ENCODE measurements around the gene DNAJC18.
"Not testable (repeated sequence)": the region's sequence is repeated elsewhere in the genome, so short reads cannot be mapped to it uniquely, and the experiment has no call there.

DNAJC18 gene

GRCh38 chr5:139410993-139411828 is 28.1 kb downstream of the DNAJC18 start:
- no peaks in the 10 kb centered on the region for H3K27me3 ChIP-seq (ENCODE audit: low read depth)
- peaks cover 14% of the 10 kb centered on the region for H3K4me1 ChIP-seq
- no peaks in the 10 kb centered on the region for H3K9me3 ChIP-seq
- DNase-seq (ENCODE audit: low spot score in 2 of 2) = no peak
- H3K36me3 ChIP-seq (replicated peaks) = no peaks in the 10 kb centered on the region; the same call in 1 of the 2 replicates
- H3K4me3 ChIP-seq = no peak overlapping the region
- in situ Hi-C loops (cut with MboI; ENCODE audit: low sequenced_read_pairs) = no loop called here

- H3K4me3 ChIP-seq = no peak overlapping the region
- DNase-seq (ENCODE audit: low spot score in 2 of 2) = no peak
- no peaks in the 10 kb centered on the region for H3K9me3 ChIP-seq
- H3K27me3 ChIP-seq (ENCODE audit: low read depth) = no peaks in the 10 kb centered on the region
- peaks cover 11% of the 10 kb centered on the region for H3K4me1 ChIP-seq
- in situ Hi-C loops (cut with MboI; ENCODE audit: low sequenced_read_pairs) = no loop called here
- no peaks in the 10 kb centered on the region for H3K36me3 ChIP-seq (replicated peaks)
Measured at GRCh38 chr5:139410121-139410992, 29.0 kb downstream of the DNAJC18 start.

GRCh38 chr5:139409116-139409515 is 30.2 kb downstream of the DNAJC18 start:
- H3K9me3 ChIP-seq; H3K36me3 ChIP-seq (replicated peaks); in situ Hi-C loops (cut with MboI; ENCODE audit: low sequenced_read_pairs); H3K4me3 ChIP-seq; DNase-seq (ENCODE audit: low spot score in 2 of 2); H3K27me3 ChIP-seq (ENCODE audit: low read depth); H3K4me1 ChIP-seq: not testable (repeated sequence)

GRCh38 chr5:139408191-139408590 is 31.1 kb downstream of the DNAJC18 start:
- H3K27me3 ChIP-seq (ENCODE audit: low read depth) = no peaks in the 10 kb centered on the region
- H3K9me3 ChIP-seq = no peaks in the 10 kb centered on the region
- peaks cover 9% of the 10 kb centered on the region for H3K4me1 ChIP-seq
- no peak overlapping the region for H3K4me3 ChIP-seq
- DNase-seq (ENCODE audit: low spot score in 2 of 2) = no peak
- in situ Hi-C loops (cut with MboI; ENCODE audit: low sequenced_read_pairs) = no loop called here
- H3K36me3 ChIP-seq (replicated peaks) = no peaks in the 10 kb centered on the region

- Histone ChIP-seq H3K27me3 (ENCODE audit: low read depth) (no peaks in the 10 kb centered on the region), H3K36me3 (replicated peaks) (no peaks in the 10 kb centered on the region), H3K4me1 (peaks cover 12% of the 10 kb centered on the region), H3K4me3 (no peak overlapping the region), H3K9me3 (no peaks in the 10 kb centered on the region)
- no peak for DNase-seq (ENCODE audit: low spot score in 2 of 2)
- in situ Hi-C loops (cut with MboI; ENCODE audit: low sequenced_read_pairs) = no loop called here
Measured at GRCh38 chr5:139407517-139407916, 31.8 kb downstream of the DNAJC18 start.

- no peaks in the 10 kb centered on the region for H3K9me3 ChIP-seq
- peaks cover 12% of the 10 kb centered on the region for H3K4me1 ChIP-seq
- no peak overlapping the region for H3K4me3 ChIP-seq
- DNase-seq (ENCODE audit: low spot score in 2 of 2) = no peak
- no peaks in the 10 kb centered on the region for H3K36me3 ChIP-seq (replicated peaks)
- H3K27me3 ChIP-seq (ENCODE audit: low read depth) = no peaks in the 10 kb centered on the region
- in situ Hi-C loops (cut with MboI; ENCODE audit: low sequenced_read_pairs) = no loop called here
Measured at GRCh38 chr5:139406963-139407362, 32.4 kb downstream of the DNAJC18 start.

GRCh38 chr5:139404484-139404840 is 34.9 kb downstream of the DNAJC18 start:
- peaks cover 12% of the 10 kb centered on the region for H3K4me1 ChIP-seq
- H3K9me3 ChIP-seq = no peaks in the 10 kb centered on the region
- H3K4me3 ChIP-seq = peak overlapping the region; percentile 47
- no peaks in the 10 kb centered on the region for H3K27me3 ChIP-seq (ENCODE audit: low read depth)
- H3K36me3 ChIP-seq (replicated peaks) = peaks cover 4% of the 10 kb centered on the region; the same call in 1 of the 2 replicates
- no peak for DNase-seq (ENCODE audit: low spot score in 2 of 2)
- in situ Hi-C loops (cut with MboI; ENCODE audit: low sequenced_read_pairs) = no loop called here

- in situ Hi-C loops (cut with MboI; ENCODE audit: low sequenced_read_pairs) = no loop called here
- Histone ChIP-seq H3K9me3 (no peaks in the 10 kb centered on the region), H3K27me3 (ENCODE audit: low read depth) (no peaks in the 10 kb centered on the region), H3K4me3 (peak within 1 kb of the TSS; percentile 47), H3K4me1 (peaks cover 12% of the 10 kb centered on the region), H3K36me3 (replicated peaks) (peaks cover 4% of the 10 kb centered on the region; the same call in 1 of the 2 replicates)
- DNase-seq (ENCODE audit: low spot score in 2 of 2) = peak; percentile 94 to 99
Measured at GRCh38 chr5:139403787-139404483, 35.4 kb downstream of the DNAJC18 start, which contains the start of gene SPATA24. SPATA24 (minus strand) TSS chr5:139404089; CDS start chr5:139404060, 29 bp downstream.

- Histone ChIP-seq H3K36me3 (replicated peaks) (peaks cover 4% of the 10 kb centered on the region; the same call in 1 of the 2 replicates), H3K9me3 (no peaks in the 10 kb centered on the region), H3K27me3 (ENCODE audit: low read depth) (no peaks in the 10 kb centered on the region), H3K4me3 (peak overlapping the region; percentile 47), H3K4me1 (peaks cover 12% of the 10 kb centered on the region)
- in situ Hi-C loops (cut with MboI; ENCODE audit: low sequenced_read_pairs) = no loop called here
- DNase-seq (ENCODE audit: low spot score in 2 of 2) = no peak
Measured at GRCh38 chr5:139403418-139403786, 35.9 kb downstream of the DNAJC18 start.

GRCh38 chr5:139402561-139403158 is 36.7 kb downstream of the DNAJC18 start:
- in situ Hi-C loops (cut with MboI; ENCODE audit: low sequenced_read_pairs) = no loop called here
- no peak overlapping the region for H3K4me3 ChIP-seq
- peak; percentile 39 to 71 for DNase-seq (ENCODE audit: low spot score in 2 of 2)

GRCh38 chr5:139401546-139401945 is 37.8 kb downstream of the DNAJC18 start:
- DNase-seq (ENCODE audit: low spot score in 2 of 2) = no peak
- H3K4me1 ChIP-seq = peaks cover 12% of the 10 kb centered on the region
- peaks cover 4% of the 10 kb centered on the region; the same call in 1 of the 2 replicates for H3K36me3 ChIP-seq (replicated peaks)
- no peaks in the 10 kb centered on the region for H3K9me3 ChIP-seq
- no peaks in the 10 kb centered on the region for H3K27me3 ChIP-seq (ENCODE audit: low read depth)
- in situ Hi-C loops (cut with MboI; ENCODE audit: low sequenced_read_pairs) = no loop called here
- H3K4me3 ChIP-seq = no peak overlapping the region

More at GRCh38 chr5:139402561-139403158, 36.7 kb downstream of the DNAJC18 start:
- Histone ChIP-seq H3K4me1 (peaks cover 12% of the 10 kb centered on the region), H3K27me3 (ENCODE audit: low read depth) (no peaks in the 10 kb centered on the region), H3K36me3 (replicated peaks) (peaks cover 4% of the 10 kb centered on the region; the same call in 1 of the 2 replicates), H3K9me3 (no peaks in the 10 kb centered on the region)

- DNase-seq (ENCODE audit: low spot score in 2 of 2) = no peak
- Histone ChIP-seq H3K4me3 (no peak overlapping the region), H3K36me3 (replicated peaks) (peaks cover 4% of the 10 kb centered on the region; the same call in 1 of the 2 replicates), H3K27me3 (ENCODE audit: low read depth) (no peaks in the 10 kb centered on the region), H3K9me3 (no peaks in the 10 kb centered on the region), H3K4me1 (peaks cover 11% of the 10 kb centered on the region)
- in situ Hi-C loops (cut with MboI; ENCODE audit: low sequenced_read_pairs) = no loop called here
Measured at GRCh38 chr5:139399501-139400121, 39.7 kb downstream of the DNAJC18 start.

GRCh38 chr5:139397921-139398320 is 41.4 kb downstream of the DNAJC18 start:
- DNase-seq (ENCODE audit: low spot score in 2 of 2) = no peak
- Histone ChIP-seq H3K27me3 (ENCODE audit: low read depth) (no peaks in the 10 kb centered on the region), H3K4me3 (no peak overlapping the region), H3K4me1 (peaks cover 2% of the 10 kb centered on the region), H3K36me3 (replicated peaks) (peaks cover 4% of the 10 kb centered on the region; the same call in 1 of the 2 replicates), H3K9me3 (no peaks in the 10 kb centered on the region)
- in situ Hi-C loops (cut with MboI; ENCODE audit: low sequenced_read_pairs) = no loop called here
